ENCODE measurements around the gene GGT1.
"Not testable (repeated sequence)": the region's sequence is repeated elsewhere in the genome, so short reads cannot be mapped to it uniquely, and the experiment has no call there.

Gene GGT1

GRCh38 chr22:24629069-24629468, 26.1 kb downstream of the GGT1 start:
- H3K4me1 ChIP-seq (ENCODE audit: control insufficient read depth, insufficient read depth, low read length); H3K36me3 ChIP-seq (ENCODE audit: control insufficient read depth in 2 of 2, insufficient read depth in 1 of 2, low read length in 2 of 2); H3K9me3 ChIP-seq (ENCODE audit: control insufficient read depth, insufficient read depth, low read depth, low read length); POLR2A ChIA-PET; H3K27ac ChIP-seq (ENCODE audit: extremely low read depth, low read depth, low read length); H3K4me3 ChIP-seq (ENCODE audit: low read depth, low read length): not testable (repeated sequence)
- TF ChIP-seq ZNF654 (tag by site-specific recombination; IDR thresholded peaks at IDR 0.05; ENCODE audit: low read depth) (peak; percentile 12; the same call in 1 of the 2 replicates), ZNF18 (tag by site-specific recombination; IDR thresholded peaks at IDR 0.05) (peak; percentile 64)
- CTCF ChIA-PET: interaction anchor here (0.6 kb wide), 2 partner anchors 144 to 283 kb away, joined by 3 to 5 read pairs; no protein-coding TSS in a partner anchor

DNA sequence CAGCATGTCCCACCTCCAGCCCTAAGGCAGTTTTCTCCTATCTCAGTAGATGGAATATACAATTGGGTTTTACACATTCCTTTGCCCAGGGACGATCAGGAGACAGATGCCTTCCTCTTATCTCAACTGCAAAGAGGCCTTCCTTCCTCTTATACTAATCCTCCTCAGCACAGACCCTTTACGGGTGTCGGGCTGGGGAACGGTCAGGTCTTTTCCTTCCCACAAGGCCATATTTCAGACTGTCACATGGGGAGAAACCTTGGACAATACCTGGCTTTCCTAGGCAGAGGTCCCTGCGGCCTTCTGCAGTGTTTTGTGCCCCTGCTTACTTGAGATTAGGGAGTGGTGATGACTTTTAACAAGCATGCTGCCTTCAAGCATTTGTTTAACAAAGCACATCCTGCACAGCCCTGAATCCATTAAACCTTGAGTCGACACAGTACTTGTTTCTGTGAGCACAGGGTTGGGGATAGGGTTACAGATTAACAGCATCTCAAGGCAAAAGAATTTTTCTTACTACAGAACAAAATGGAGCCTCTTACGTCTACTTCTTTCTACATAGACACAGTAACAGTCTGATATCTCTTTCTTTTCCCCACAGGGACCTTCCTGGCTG, 27.9 kb downstream of the GGT1 start:
- H3K4me1 ChIP-seq (ENCODE audit: control insufficient read depth, insufficient read depth, low read length); H3K36me3 ChIP-seq (ENCODE audit: control insufficient read depth in 2 of 2, insufficient read depth in 1 of 2, low read length in 2 of 2); POLR2A ChIA-PET; H3K9me3 ChIP-seq (ENCODE audit: control insufficient read depth, insufficient read depth, low read depth, low read length); H3K4me3 ChIP-seq (ENCODE audit: low read depth, low read length); H3K27ac ChIP-seq (ENCODE audit: extremely low read depth, low read depth, low read length); CTCF ChIA-PET: not testable (repeated sequence)
- TF ChIP-seq WT1 (tag by site-specific recombination; IDR thresholded peaks at IDR 0.05) (0 out of 2 replicates have a peak, but pooled peaks have one; percentile 50), FEZF1 (tag by site-specific recombination; IDR thresholded peaks at IDR 0.05) (peak; percentile 27; the same call in 1 of the 2 replicates), ZXDB (tag by site-specific recombination; IDR thresholded peaks at IDR 0.05) (0 out of 2 replicates have a peak, but pooled peaks have one; percentile 13)

DNA sequence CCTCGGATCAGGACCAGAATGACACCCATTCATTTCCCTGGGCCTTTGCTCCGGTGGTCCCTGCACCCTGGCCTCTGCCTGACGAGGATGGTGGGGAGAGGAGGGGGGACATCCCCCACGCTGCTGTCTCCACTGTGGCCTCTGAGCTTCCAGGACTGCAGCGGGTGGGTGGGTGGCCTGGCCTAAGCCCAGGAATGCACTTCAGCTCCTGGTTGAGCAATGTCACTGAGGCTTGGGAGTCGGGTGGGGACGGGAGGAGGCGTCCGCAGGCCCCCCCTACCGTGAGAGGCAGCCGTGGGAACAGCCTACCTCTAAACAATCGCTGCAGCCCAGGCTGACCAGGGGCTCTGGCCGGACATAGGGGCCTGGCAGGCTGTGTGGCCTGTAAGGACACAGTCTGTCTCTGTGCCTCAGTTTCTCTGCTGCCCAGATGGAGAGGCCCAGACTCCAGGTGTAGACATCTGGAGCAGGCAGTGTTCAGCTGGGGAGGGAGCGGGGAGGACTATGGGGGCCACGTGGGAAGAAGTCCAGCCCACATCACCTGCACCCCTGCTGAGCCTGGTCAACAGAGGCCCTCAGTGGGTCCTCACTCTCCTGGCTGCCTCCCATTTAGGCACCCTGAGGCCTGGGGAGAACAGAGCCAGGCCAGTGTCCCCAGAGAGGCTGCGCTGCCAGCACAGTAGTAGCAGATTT, 28.6 kb downstream of the GGT1 start:
- not testable (repeated sequence) for H3K4me3 ChIP-seq (ENCODE audit: low read depth, low read length); H3K27ac ChIP-seq (ENCODE audit: extremely low read depth, low read depth, low read length)
- TF ChIP-seq ZFHX2 (tag by site-specific recombination; conservative IDR thresholded peaks at IDR 0.05): peak; percentile 41; the same call in 1 of the 2 replicates
- 0 out of 2 replicates have a peak, but pooled peaks have one; percentile 31 for TF ChIP-seq ZNF585B (tag by site-specific recombination; IDR thresholded peaks at IDR 0.05)
- peak; percentile 44; the same call in 1 of the 2 replicates for TF ChIP-seq EGR2 (tag by site-specific recombination; IDR thresholded peaks at IDR 0.05; ENCODE audit: low read depth)

DNA sequence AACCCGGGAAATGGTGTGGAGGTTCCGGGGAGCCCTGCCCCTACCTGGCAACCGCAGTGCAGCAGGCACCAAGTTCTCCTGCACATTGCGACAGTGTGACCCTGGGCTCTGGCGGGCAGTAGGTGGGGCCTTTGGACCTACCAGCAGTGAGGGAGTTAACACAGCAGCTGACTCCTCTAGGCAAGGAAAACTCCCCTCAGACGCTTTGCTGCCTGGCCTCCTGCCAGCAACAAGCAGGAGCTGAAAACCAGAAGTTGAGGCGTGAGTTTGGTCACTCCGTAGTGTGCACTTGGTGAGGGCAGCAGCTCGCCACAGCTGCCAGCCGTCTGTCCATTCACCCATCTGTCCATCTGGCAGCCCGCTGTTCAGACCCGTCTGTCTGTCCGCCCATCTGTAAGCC, 29.6 kb downstream of the GGT1 start:
- POLR2A ChIA-PET; H3K4me1 ChIP-seq (ENCODE audit: control insufficient read depth, insufficient read depth, low read length); H3K36me3 ChIP-seq (ENCODE audit: control insufficient read depth in 2 of 2, insufficient read depth in 1 of 2, low read length in 2 of 2); H3K27ac ChIP-seq (ENCODE audit: extremely low read depth, low read depth, low read length); H3K9me3 ChIP-seq (ENCODE audit: control insufficient read depth, insufficient read depth, low read depth, low read length); H3K4me3 ChIP-seq (ENCODE audit: low read depth, low read length); CTCF ChIA-PET: not testable (repeated sequence)
- peak; percentile 40; the same call in 1 of the 2 replicates for TF ChIP-seq OSR2 (tag by site-specific recombination; IDR thresholded peaks at IDR 0.05)
- peak; percentile 86 for TF ChIP-seq WT1 (tag by site-specific recombination; IDR thresholded peaks at IDR 0.05)

More for the DNA sequence above, 28.6 kb downstream of the GGT1 start:
- H3K36me3 ChIP-seq (ENCODE audit: control insufficient read depth in 2 of 2, insufficient read depth in 1 of 2, low read length in 2 of 2); POLR2A ChIA-PET; CTCF ChIA-PET; H3K4me1 ChIP-seq (ENCODE audit: control insufficient read depth, insufficient read depth, low read length); H3K9me3 ChIP-seq (ENCODE audit: control insufficient read depth, insufficient read depth, low read depth, low read length): not testable (repeated sequence)

DNA sequence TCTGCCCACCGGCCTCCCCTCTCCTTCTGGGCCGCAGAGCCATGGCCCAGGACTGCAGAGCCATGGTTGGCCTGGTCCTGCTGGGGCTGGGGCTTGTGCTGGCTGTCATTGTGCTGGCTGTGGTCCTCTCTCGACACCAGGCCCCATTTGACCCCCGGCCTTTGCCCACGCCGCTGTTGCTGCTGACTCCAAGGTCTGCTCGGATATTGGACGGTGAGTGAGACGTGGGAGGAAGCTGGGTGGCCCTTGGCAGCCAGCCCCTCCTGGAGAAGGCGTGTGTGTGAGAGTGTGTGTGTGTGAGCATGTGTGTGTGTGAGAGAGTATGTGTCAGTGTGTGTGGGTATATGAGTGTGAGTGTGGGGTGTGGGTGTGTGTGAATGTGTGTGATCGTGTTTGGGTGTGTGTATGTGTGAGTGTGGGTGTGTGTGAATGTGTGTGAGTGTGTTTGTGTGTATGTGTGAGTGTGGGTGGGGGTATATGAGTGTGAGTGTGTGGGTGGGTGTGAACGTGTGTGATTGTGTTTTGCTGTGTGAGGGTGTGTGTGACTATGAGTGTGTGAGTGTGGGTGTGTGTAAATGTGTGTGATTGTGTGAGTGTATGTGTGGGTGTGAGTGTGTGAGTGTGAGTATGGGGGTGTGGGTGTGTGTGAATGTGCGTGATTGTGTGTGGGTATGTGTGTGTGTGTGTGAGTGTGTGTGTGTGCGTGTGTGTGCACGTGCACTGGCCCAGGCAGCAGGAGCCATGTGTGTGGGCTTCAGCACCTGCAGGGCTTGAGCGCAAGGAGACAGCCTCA, 30.4 kb downstream of the GGT1 start:
- H3K4me1 ChIP-seq (ENCODE audit: control insufficient read depth, insufficient read depth, low read length); CTCF ChIA-PET; H3K36me3 ChIP-seq (ENCODE audit: control insufficient read depth in 2 of 2, insufficient read depth in 1 of 2, low read length in 2 of 2); POLR2A ChIA-PET; H3K9me3 ChIP-seq (ENCODE audit: control insufficient read depth, insufficient read depth, low read depth, low read length); H3K4me3 ChIP-seq (ENCODE audit: low read depth, low read length); H3K27ac ChIP-seq (ENCODE audit: extremely low read depth, low read depth, low read length): not testable (repeated sequence)
- 0 out of 2 replicates have a peak, but pooled peaks have one; percentile 22 for TF ChIP-seq ZNF239 (tag by site-specific recombination; IDR thresholded peaks at IDR 0.05)
- TF ChIP-seq ZNF488 (tag by site-specific recombination; IDR thresholded peaks at IDR 0.05): peak; percentile 66; the same call in 1 of the 2 replicates
- TF ChIP-seq GLI4 (tag by site-specific recombination; IDR thresholded peaks at IDR 0.05): peak; percentile 53; the same call in 1 of the 2 replicates
- TF ChIP-seq KLF9 (tag by site-specific recombination; IDR thresholded peaks at IDR 0.05; ENCODE audit: low read depth): peak; percentile 54
- peak; percentile 63; the same call in 1 of the 2 replicates for TF ChIP-seq ZBTB7A (tag by site-specific recombination; IDR thresholded peaks at IDR 0.05; ENCODE audit: low read depth)
- TF ChIP-seq, protein P1, sequence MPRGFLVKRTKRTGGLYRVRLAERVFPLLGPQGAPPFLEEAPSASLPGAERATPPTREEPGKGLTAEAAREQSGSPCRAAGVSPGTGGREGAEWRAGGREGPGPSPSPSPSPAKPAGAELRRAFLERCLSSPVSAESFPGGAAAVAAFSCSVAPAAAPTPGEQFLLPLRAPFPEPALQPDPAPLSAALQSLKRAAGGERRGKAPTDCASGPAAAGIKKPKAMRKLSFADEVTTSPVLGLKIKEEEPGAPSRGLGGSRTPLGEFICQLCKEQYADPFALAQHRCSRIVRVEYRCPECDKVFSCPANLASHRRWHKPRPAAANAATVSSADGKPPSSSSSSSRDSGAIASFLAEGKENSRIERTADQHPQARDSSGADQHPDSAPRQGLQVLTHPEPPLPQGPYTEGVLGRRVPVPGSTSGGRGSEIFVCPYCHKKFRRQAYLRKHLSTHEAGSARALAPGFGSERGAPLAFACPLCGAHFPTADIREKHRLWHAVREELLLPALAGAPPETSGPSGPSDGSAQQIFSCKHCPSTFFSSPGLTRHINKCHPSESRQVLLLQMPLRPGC (tag by site-specific recombination; IDR thresholded peaks at IDR 0.05): 0 out of 2 replicates have a peak, but pooled peaks have one; percentile 16
